IMR-90 (cell line): ENCODE measurements around the gene PNKD.

Experiments
- MAZ ChIP-seq: IDR thresholded peaks from 2 replicates; pipeline ENCODE4 v1.6.1; 2012; ENCODE audit warnings: low read depth, mild to moderate bottlenecking, low read length, improper control_type of control experiment, moderate library complexity, borderline replicate concordance
- MXI1 ChIP-seq: IDR thresholded peaks from 2 replicates; pipeline ENCODE4 v1.6.1; 2012; ENCODE audit warnings: low read depth, mild to moderate bottlenecking, low read length, moderate library complexity, borderline replicate concordance
- SMC3 ChIP-seq: fragments of 150-350 bp; IDR thresholded peaks from 2 replicates; pipeline ENCODE4 v1.6.1; 2016; ENCODE audit warnings: low read depth, mild to moderate bottlenecking, antibody characterized with exemption, low read length, moderate library complexity
- TF ChIP-seq, protein P1 (sequence below): conservative IDR thresholded peaks from 2 replicates; pipeline ENCODE4 v1.5.1; 2012; ENCODE audit warnings: mild to moderate bottlenecking, low read depth, low read length, improper control_type of control experiment

- TF ChIP-seq, protein P1, sequence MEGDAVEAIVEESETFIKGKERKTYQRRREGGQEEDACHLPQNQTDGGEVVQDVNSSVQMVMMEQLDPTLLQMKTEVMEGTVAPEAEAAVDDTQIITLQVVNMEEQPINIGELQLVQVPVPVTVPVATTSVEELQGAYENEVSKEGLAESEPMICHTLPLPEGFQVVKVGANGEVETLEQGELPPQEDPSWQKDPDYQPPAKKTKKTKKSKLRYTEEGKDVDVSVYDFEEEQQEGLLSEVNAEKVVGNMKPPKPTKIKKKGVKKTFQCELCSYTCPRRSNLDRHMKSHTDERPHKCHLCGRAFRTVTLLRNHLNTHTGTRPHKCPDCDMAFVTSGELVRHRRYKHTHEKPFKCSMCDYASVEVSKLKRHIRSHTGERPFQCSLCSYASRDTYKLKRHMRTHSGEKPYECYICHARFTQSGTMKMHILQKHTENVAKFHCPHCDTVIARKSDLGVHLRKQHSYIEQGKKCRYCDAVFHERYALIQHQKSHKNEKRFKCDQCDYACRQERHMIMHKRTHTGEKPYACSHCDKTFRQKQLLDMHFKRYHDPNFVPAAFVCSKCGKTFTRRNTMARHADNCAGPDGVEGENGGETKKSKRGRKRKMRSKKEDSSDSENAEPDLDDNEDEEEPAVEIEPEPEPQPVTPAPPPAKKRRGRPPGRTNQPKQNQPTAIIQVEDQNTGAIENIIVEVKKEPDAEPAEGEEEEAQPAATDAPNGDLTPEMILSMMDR = no peak
- TF ChIP-seq MAZ (no peak), MXI1 (no peak), SMC3 (no peak)
Observed at GRCh38 chr2:218262631-218263586, 7.4 kb upstream of the PNKD start.
